Pancreas (tissue), 10 donors: Measurements from ENCODE around the gene SLC18A3. TPM values are rescaled to one million over a fixed set of nuclear protein-coding genes. Genes with fewer than 3 reads are reported as not detected.

Experiments used
- ATAC-seq, 4 donors: fragments of 200-7000 bp; cut with Tn5 transposase; one replicate each; pipeline versions ENCODE4 v1.8.0 to v1.9.1; 2020; ENCODE audit warnings: mild to moderate bottlenecking in 4 of 4, moderate library complexity in 4 of 4
- DNase-seq, 6 donors: peaks; one replicate each; pipeline ENCODE4 v3.0.0-alpha.2; 2020
- FAIRE-seq: peaks from 2 replicates; lab custom pipeline; 2012; peaks lifted over from hg19 to GRCh38; lab: Jason Lieb, UNC
- H3K27ac ChIP-seq, 4 donors: fragments of 200-600 bp; sonication (generic); 1 replicate in 3 of 4; 2 replicates in 1 of 4; pipeline versions ENCODE4 v1.5.0 to v1.8.0; 2020
- H3K27me3 ChIP-seq, 4 donors: fragments of 200-600 bp; one replicate each; pipeline ENCODE4 v1.8.0; 2021
- H3K36me3 ChIP-seq, 3 donors: fragments of 200-600 bp; sonication (generic) in 1 of 3; one replicate each; pipeline versions ENCODE4 v1.5.0 to v1.8.0; 2020 to 2021
- H3K4me1 ChIP-seq, 3 donors: fragments of 200-600 bp; one replicate each; pipeline ENCODE4 v1.8.0; 2021
- H3K4me3 ChIP-seq, 4 donors: fragments of 200-600 bp; sonication (generic) in 2 of 4; one replicate each; pipeline versions ENCODE4 v1.5.0 to v1.8.0; 2020 to 2021
- H3K9me3 ChIP-seq, 4 donors: fragments of 200-600 bp; one replicate each; pipeline ENCODE4 v1.8.0; 2021
- WGBS, 2 donors: extraction: QIAGEN DNeasy Blood & Tissue Kit; methylation state at CpG; one replicate each; pipeline ENCODE4 v1.1.7; 2013; 5-methylcytosine and 5-hydroxymethylcytosine counted together
- intact Hi-C, 3 donors: fragments of 100-400 bp; cut with DNase I; formaldehyde crosslinking; loops; one replicate each; pipeline versions ENCODE4 v1.11.1 to v1.14.2; 2022
- polyA plus RNA-seq, 2 donors: library from polyadenylated mRNA; stranded (reverse); fragments of 200-250 nt; gene quantifications; one replicate each; pipeline ENCODE4 v1.2.3, GENCODE V29; 2013
- total RNA-seq, 6 donors: library from RNA; stranded (reverse); fragmentation: NEBNext Ultra II Directional in 4 of 6; extraction: Animal tissue kit (Norgen Biotek cat#: 25700) in 4 of 6; gene quantifications; one replicate each; pipeline versions ENCODE4 v1.2.1 to v1.2.4, GENCODE V29; 2021 to 2023
- TF ChIP-seq, protein P1 (sequence below), 4 donors: fragments of 200-600 bp; sonication (generic) in 3 of 4; IDR thresholded peaks; one replicate each; pipeline versions ENCODE4 v1.5.0 to v1.8.0; 2021; ENCODE audit warnings: antibody characterized with exemption in 4 of 4
- donor health status: healthy with polysubstance abuse.
- donor health status: DM: no; HTN: no; CAD: no; lungs with moderate emphysema.
- donor health status: DM: no; HTN: no; CAD: no.
- donor health status: control.
- donor health status: control.
- donor health status: Bipolar disorder and iron deficiency.
- donor health status: DM: yes; HTN: yes; CAD: no.
- donor health status: DM: no; HTN: no; CAD: no.
- donor health status: DM: no; HTN: no; CAD: no.
- donor health status: DM: yes; HTN: yes; CAD: no.

SLC18A3 gene
- total and polyA plus RNA-seq, 8 donors: 0.09 to 0.47 TPM; not detected in 6

DNA sequence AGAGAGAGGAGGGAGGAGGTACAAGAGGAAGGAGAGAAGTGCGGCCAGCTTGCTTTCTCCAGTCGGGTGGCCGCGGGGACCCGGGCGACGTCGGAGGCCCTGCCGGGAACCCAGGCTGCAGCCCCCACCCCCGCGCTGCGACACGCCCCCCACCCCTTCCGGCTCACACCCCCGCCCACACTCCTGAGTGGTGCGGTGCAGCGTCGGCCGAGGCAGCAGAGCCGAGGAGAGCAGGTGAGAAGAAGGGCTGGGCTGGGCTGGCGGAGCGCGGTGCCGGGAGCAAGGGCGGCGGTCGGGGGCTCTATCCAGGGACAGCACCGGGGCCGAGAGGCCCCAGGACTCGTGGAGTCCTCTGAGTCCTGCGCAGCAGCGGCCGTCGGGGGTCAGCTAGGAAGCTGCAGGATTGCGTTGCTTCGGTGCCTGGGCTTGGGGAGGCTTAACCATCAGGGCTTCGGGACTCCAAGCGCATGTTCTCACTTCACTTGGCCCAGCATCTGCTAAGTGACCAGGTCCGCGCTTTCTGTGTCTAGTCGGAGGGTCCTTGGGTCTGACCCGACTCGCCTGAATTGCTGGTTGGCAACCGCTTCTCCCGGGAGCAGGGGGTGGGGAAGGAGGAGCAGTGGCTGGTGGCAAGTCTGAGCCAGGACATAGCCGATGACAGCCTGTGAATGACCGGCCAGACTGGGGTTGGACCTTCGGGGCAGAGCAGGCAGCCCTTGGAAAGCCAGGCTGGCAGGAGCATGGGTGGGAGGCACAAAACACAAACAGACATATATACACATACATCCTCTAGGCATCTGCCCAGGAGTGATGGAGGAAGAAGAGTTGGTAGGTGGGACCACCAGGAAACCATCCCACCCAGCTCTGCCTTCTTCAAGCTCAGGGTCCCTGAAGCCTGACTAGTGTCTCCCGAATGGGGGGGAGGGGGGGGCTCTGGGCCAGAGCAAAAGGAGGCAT is 4.4 kb downstream of the SLC18A3 start:
- no peak for FAIRE-seq
- Histone ChIP-seq H3K4me3 (no peak overlapping the region), H3K36me3 (no peaks in the 10 kb centered on the region), H3K27me3 (peaks cover 0 to 21% (median 5%) of the 10 kb centered on the region in 4 donors), H3K9me3 (no peaks in the 10 kb centered on the region), H3K4me1 (peaks cover 0 to 5% (median 3%) of the 10 kb centered on the region in 3 donors), H3K27ac (no peak overlapping the region)
- DNase-seq: peak in 2 of 6 donors; percentile 54 to 65
- intact Hi-C loops: no loop called here
- ATAC-seq: no peak
- 3 to 7% methylated on average over 40 to 49 of the region's 49 CpGs for WGBS, 2 donors
- TF ChIP-seq, protein P1, sequence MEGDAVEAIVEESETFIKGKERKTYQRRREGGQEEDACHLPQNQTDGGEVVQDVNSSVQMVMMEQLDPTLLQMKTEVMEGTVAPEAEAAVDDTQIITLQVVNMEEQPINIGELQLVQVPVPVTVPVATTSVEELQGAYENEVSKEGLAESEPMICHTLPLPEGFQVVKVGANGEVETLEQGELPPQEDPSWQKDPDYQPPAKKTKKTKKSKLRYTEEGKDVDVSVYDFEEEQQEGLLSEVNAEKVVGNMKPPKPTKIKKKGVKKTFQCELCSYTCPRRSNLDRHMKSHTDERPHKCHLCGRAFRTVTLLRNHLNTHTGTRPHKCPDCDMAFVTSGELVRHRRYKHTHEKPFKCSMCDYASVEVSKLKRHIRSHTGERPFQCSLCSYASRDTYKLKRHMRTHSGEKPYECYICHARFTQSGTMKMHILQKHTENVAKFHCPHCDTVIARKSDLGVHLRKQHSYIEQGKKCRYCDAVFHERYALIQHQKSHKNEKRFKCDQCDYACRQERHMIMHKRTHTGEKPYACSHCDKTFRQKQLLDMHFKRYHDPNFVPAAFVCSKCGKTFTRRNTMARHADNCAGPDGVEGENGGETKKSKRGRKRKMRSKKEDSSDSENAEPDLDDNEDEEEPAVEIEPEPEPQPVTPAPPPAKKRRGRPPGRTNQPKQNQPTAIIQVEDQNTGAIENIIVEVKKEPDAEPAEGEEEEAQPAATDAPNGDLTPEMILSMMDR (IDR thresholded peaks at IDR 0.05): no peak

DNA sequence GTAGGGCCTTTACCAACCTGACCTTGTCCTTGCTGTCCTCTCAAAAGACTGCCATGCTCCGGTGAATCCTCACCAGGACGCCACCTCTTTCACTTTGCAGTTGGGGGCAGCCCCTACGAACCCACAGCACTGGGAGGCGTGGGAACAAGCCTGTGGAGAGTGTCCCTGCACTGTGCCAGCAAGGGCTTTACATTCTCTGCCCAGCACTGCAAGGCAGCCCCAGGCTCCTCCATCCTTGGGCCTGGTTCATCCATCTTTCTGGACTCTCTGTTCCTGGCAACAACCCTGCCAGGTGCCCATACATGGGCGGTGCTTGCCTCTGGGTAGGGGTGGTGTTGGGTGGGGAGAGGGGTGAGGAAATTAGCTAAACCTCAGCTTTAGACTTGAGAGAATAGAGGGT is 5.1 kb downstream of the SLC18A3 start:
- TF ChIP-seq, protein P1 (IDR thresholded peaks at IDR 0.05): no peak
- peaks cover 0 to 5% (median 3%) of the 10 kb centered on the region in 3 donors for H3K4me1 ChIP-seq
- H3K36me3 ChIP-seq: no peaks in the 10 kb centered on the region
- H3K4me3 ChIP-seq: no peak overlapping the region
- H3K27ac ChIP-seq: no peak overlapping the region
- FAIRE-seq (no peak), DNase-seq (peak in 1 of 6 donors; percentile 31), ATAC-seq (no peak)
- peaks cover 0 to 21% (median 5%) of the 10 kb centered on the region in 4 donors for H3K27me3 ChIP-seq
- intact Hi-C loops: no loop called here
- no peaks in the 10 kb centered on the region for H3K9me3 ChIP-seq
- 53 to 59% methylated on average over 5 of the region's 5 CpGs for WGBS, 2 donors

DNA sequence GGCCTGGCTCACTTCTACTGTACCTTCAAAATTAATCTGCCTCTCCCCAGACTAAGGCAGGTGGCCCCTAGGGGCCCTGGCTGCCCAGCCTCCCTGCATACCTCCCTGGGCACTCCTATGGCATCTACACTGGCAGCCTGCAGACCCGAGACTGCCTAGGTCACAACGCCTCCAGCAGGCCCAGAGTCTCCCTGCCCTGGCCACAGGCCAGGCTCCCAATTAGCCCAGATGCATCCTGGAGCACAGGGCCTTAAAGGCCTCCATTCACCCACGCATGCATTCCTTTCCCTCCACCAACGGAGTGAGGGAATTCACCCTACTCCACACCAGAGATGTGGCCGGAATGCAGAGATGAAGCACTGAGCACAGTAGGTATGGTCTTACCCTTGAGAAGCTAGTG is 5.6 kb downstream of the SLC18A3 start:
- Histone ChIP-seq H3K4me1 (peaks cover 0 to 2% (median under 1%) of the 10 kb centered on the region in 3 donors), H3K27ac (no peak overlapping the region), H3K9me3 (no peaks in the 10 kb centered on the region), H3K27me3 (peaks cover 0 to 17% (median 5%) of the 10 kb centered on the region in 4 donors), H3K4me3 (no peak overlapping the region), H3K36me3 (no peaks in the 10 kb centered on the region)
- TF ChIP-seq, protein P1 (IDR thresholded peaks at IDR 0.05): no peak
- FAIRE-seq (no peak), DNase-seq (peak in 1 of 6 donors; percentile 41), ATAC-seq (no peak)
- 64 to 72% methylated on average over 5 of the region's 5 CpGs for WGBS, 2 donors
- intact Hi-C loops: no loop called here

DNA sequence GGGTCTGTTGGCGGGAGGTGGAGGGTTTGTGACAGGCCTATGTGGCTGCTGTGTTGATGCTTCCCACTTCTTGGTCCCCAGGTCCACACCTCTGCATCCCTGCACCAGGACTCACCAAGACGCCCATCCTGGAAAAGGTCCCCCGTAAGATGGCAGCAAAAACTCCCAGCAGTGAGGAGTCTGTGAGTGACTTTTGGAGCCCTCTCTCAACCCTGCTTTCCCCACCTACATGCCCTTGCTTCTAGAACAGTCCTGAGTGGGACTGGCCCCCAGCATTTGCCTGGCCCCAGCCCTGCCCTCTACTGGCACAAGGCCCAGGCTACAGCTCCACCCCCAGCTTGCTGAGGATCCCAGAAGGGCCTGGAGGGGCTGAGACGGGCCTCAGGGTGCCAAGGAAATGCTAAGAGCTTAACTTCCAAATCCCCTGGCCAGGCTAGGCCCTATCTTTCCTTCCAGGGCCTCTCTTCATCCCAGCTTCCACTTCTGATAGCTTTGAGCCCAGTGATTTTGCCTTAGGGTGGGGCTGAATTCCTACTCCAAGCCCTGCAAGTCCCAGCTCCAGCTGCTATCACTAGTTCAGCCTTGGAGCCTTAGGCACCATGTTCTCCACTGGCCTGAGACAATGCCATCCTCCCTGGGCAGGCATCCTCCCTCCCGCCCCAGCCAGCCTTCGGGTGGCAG is 6.5 kb downstream of the SLC18A3 start:
- 68 to 77% methylated on average over 6 of the region's 6 CpGs for WGBS, 2 donors
- TF ChIP-seq, protein P1 (IDR thresholded peaks at IDR 0.05): no peak

More for the DNA sequence above, 6.5 kb downstream of the SLC18A3 start:
- intact Hi-C loops: no loop called here
- Histone ChIP-seq H3K4me1 (no peaks in the 10 kb centered on the region), H3K36me3 (no peaks in the 10 kb centered on the region), H3K9me3 (no peaks in the 10 kb centered on the region), H3K27ac (no peak overlapping the region), H3K4me3 (no peak overlapping the region), H3K27me3 (peaks cover 0 to 10% (median 2%) of the 10 kb centered on the region in 4 donors)
- DNase-seq (peak in 1 of 6 donors; percentile 37), ATAC-seq (no peak), FAIRE-seq (no peak)
